Measurements from ENCODE around the gene DRAXIN. TPM values are rescaled to one million over a fixed set of nuclear protein-coding genes. Genes with fewer than 3 reads are reported as not detected.

Gene DRAXIN
- total RNA-seq, 2 donors from 2014 or later: 0.05 to 0.51 TPM

DNA sequence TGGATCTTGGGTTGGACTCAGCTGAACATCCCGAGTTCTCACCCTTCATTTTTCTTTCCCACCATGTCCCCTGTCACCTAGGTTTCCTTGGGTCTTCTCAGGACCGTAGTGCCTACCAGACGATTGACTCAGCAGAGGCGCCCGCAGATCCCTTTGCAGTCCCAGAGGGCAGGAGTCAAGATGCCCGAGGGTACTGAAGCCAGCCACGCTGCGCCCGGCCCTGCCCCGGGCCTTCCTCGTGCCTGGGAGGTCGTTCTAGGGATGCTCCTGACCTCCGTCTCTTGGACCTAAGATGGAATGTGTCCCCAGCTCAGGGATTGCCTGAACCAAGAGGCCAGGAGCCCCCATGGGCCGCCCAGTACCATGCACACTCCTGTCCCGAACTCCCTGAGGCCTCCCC, 58.5 kb downstream of the DRAXIN start:
- H3K36me3 ChIP-seq: peaks cover 0 to 3% of the 10 kb centered on the region in 2 donors
- no peak overlapping the region for H3K27ac ChIP-seq
- 86% methylated on average over 15 of the region's 15 CpGs for WGBS
- TF ChIP-seq POLR2AphosphoS5 (IDR thresholded peaks at IDR 0.05): no peak
- intact Hi-C loops (cut with DNase I): no loop called here
- H3K4me3 ChIP-seq: no peak overlapping the region
- H3K9me3 ChIP-seq: no peaks in the 10 kb centered on the region
- H3K27me3 ChIP-seq (replicated peaks; ENCODE audit: insufficient read depth): no peaks in the 10 kb centered on the region
- DNase-seq (ENCODE audit: low spot score): no peak
- H3K4me1 ChIP-seq (replicated peaks): no peaks in the 10 kb centered on the region

DNA sequence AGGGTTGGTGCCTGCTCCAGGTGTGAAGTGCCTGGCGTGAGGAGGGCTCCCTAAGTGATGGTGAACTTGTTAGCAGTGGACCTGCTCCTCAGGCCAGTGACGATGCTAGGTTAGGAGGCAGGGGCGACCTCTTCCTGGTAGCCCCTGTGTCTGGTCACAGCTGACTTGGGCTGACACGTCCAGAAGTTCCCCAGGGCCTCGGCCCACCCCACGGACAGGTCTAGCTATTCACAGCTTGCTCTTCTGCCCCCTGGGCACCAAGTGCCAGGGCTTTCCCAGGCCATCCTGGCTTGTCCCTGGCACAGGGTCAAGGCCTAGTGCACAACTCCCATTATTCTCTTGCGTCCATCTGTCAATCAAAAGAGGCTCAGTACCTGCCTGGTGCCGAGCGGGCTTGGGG, 59.6 kb downstream of the DRAXIN start:
- WGBS: 83% methylated on average over 9 of the region's 9 CpGs

DNA sequence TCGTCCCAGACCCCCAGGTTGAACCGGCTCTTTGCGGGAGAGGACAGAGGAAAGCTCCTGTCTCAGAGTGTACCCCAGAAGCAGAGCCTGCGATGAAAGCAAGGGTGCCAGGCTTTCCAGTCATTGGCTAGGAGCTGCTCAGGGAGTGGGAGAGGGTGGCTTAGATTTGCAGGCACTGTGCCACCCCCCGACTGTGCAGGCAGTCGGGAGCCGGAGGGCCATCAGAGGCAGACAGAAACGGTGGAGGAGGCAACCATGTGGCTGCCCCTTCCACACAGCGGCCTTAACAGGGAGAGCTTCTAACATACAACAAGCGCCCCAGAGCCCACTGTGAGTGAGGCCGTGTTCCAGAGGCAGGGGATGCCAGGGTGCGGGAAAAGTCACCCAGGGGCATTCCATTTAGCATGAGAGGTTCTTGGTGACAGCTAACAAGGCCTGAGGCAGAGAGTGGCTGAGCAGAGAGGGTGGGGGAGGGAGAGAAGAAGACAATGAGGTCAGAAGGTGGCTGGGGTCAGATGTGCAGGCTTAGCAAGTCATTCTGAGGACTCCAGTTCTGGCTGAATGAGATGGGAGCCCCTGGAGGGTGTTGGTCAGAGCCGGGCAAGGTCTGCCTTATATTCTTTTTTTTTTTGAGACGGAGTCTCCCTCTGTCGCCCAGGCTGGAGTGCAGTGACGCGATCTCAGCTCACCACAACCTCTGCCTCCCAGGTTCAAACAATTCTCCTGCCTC, 61.0 kb downstream of the DRAXIN start:
- Histone ChIP-seq H3K4me3 (no peak overlapping the region), H3K9me3 (no peaks in the 10 kb centered on the region), H3K4me1 (replicated peaks) (no peaks in the 10 kb centered on the region), H3K36me3 (peaks cover 0 to 3% of the 10 kb centered on the region in 2 donors), H3K27me3 (replicated peaks; ENCODE audit: insufficient read depth) (no peaks in the 10 kb centered on the region), H3K27ac (no peak overlapping the region)
- intact Hi-C loops (cut with DNase I): no loop called here
- no peak for DNase-seq (ENCODE audit: low spot score)
- TF ChIP-seq, protein P1, sequence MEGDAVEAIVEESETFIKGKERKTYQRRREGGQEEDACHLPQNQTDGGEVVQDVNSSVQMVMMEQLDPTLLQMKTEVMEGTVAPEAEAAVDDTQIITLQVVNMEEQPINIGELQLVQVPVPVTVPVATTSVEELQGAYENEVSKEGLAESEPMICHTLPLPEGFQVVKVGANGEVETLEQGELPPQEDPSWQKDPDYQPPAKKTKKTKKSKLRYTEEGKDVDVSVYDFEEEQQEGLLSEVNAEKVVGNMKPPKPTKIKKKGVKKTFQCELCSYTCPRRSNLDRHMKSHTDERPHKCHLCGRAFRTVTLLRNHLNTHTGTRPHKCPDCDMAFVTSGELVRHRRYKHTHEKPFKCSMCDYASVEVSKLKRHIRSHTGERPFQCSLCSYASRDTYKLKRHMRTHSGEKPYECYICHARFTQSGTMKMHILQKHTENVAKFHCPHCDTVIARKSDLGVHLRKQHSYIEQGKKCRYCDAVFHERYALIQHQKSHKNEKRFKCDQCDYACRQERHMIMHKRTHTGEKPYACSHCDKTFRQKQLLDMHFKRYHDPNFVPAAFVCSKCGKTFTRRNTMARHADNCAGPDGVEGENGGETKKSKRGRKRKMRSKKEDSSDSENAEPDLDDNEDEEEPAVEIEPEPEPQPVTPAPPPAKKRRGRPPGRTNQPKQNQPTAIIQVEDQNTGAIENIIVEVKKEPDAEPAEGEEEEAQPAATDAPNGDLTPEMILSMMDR (IDR thresholded peaks at IDR 0.05): no peak
- TF ChIP-seq POLR2AphosphoS5 (IDR thresholded peaks at IDR 0.05) (no peak), POLR2A (IDR thresholded peaks at IDR 0.05) (no peak)
- WGBS: 57% methylated on average over 17 of the region's 17 CpGs

More for the DNA sequence above, 59.6 kb downstream of the DRAXIN start:
- no peaks in the 10 kb centered on the region for H3K27me3 ChIP-seq (replicated peaks; ENCODE audit: insufficient read depth)
- no peaks in the 10 kb centered on the region for H3K9me3 ChIP-seq
- intact Hi-C loops (cut with DNase I): no loop called here
- peaks cover 0 to 3% of the 10 kb centered on the region in 2 donors for H3K36me3 ChIP-seq
- H3K4me3 ChIP-seq: no peak overlapping the region
- TF ChIP-seq POLR2AphosphoS5 (IDR thresholded peaks at IDR 0.05) (no peak), POLR2A (IDR thresholded peaks at IDR 0.05) (no peak)
- TF ChIP-seq, protein P1 (IDR thresholded peaks at IDR 0.05): no peak
- DNase-seq (ENCODE audit: low spot score): no peak
- H3K4me1 ChIP-seq (replicated peaks): no peaks in the 10 kb centered on the region
- no peak overlapping the region for H3K27ac ChIP-seq

DNA sequence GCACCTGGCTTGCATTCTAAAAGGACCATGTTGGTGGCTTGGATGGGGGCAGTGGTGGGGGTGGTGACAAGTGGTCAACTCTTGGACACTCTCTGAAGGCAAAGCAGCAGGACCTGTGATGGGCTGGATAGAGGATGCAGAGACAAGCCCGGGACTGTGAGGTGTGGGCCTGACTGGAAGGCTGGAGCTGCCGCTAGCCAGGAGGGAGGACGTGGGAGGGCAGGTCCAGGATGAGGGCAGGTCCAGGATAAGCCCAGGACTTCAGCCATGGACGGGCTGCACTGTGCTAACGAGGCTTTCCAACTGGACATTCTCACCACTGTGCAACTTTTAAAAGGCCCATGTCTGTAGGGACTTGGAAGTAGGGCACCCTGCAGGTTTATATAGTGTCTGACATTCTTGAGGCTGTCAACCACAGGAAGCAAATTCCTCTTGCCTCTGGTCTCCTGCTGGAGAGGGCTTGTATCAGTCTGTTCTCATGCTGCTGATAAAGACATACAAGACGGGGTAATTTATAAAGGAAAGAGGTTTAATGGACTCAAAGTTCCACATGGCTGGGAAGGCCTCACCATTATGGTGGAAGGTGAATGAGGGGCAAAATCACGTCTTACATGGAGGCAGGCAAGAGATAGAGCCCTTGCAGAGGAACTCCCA, 62.2 kb downstream of the DRAXIN start:
- Histone ChIP-seq H3K36me3 (peaks cover 0 to 3% of the 10 kb centered on the region in 2 donors), H3K4me1 (replicated peaks) (no peaks in the 10 kb centered on the region), H3K9me3 (no peaks in the 10 kb centered on the region), H3K27ac (no peak overlapping the region), H3K27me3 (replicated peaks; ENCODE audit: insufficient read depth) (no peaks in the 10 kb centered on the region), H3K4me3 (no peak overlapping the region)
- WGBS: 54% methylated on average over 7 of the region's 7 CpGs
- TF ChIP-seq POLR2AphosphoS5 (IDR thresholded peaks at IDR 0.05) (no peak), POLR2A (IDR thresholded peaks at IDR 0.05) (no peak)
- TF ChIP-seq, protein P1 (IDR thresholded peaks at IDR 0.05): no peak
- intact Hi-C loops (cut with DNase I): no loop called here
- no peak for DNase-seq (ENCODE audit: low spot score)

DNA sequence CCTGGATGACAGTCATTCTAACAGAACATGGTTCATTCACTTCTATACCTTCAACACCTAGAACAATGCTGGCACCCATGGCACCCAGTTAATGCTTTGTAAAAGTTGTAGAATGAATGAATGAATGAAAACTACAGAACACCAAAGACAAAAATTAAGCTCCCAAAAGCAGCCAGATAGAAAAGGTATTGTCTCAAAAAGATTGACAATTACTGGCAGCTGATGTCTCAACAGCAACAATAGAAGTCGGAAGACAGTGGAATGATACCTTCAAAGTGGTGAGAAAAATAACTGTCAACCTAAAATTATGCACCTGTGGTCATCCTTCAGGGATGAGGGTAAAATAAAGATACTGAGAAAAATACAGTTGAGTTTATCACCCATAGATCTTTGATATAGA, 65.5 kb downstream of the DRAXIN start:
- no peaks in the 10 kb centered on the region for H3K27me3 ChIP-seq (replicated peaks; ENCODE audit: insufficient read depth)

More for the DNA sequence above, 65.5 kb downstream of the DRAXIN start:
- TF ChIP-seq POLR2A (IDR thresholded peaks at IDR 0.05): no peak
- no peak for TF ChIP-seq POLR2AphosphoS5 (IDR thresholded peaks at IDR 0.05)
- TF ChIP-seq, protein P1 (IDR thresholded peaks at IDR 0.05): no peak
- Histone ChIP-seq H3K4me1 (replicated peaks) (no peaks in the 10 kb centered on the region), H3K27ac (no peak overlapping the region), H3K4me3 (no peak overlapping the region), H3K9me3 (no peaks in the 10 kb centered on the region), H3K36me3 (no peaks in the 10 kb centered on the region)
- WGBS: 92% methylated on average over 1 of the region's 1 CpG
- intact Hi-C loops (cut with DNase I): no loop called here
- DNase-seq (ENCODE audit: low spot score): no peak
